HEK293 (cell line): ENCODE data around the gene GALNT2.

Experiments used
- CTCF ChIA-PET: fragments of 350-600 bp; formaldehyde crosslinking; extraction: SDS; loops from one replicate; lab custom pipeline; 2021; ENCODE audit warnings: antibody characterized with exemption; lab: Yijun Ruan, JAX
- POLR2A ChIA-PET: fragments of 300-600 bp; formaldehyde crosslinking; extraction: SDS; loops from one replicate; lab custom pipeline; 2020; ENCODE audit warnings: antibody characterized with exemption, inconsistent platforms; lab: Yijun Ruan, JAX
- H3K27ac ChIP-seq: fragments of 200-500 bp; sonication (Bioruptor generic); 2 replicates; pipeline ENCODE4 v1.5.1; 2014; ENCODE audit warnings: low read depth, low read length, control low read depth, inconsistent platforms; ENCODE audit errors: extremely low read depth
- H3K36me3 ChIP-seq, 2 experiments: fragments of 200-500 bp in 1 of 2; sonication (Bioruptor generic) in 1 of 2; 1 replicate in 1 of 2; 2 replicates in 1 of 2; pipeline ENCODE4 v1.5.1; 2014 to 2017; ENCODE audit warnings: inconsistent platforms in 2 of 2, low read length in 2 of 2; ENCODE audit not compliant: control insufficient read depth in 2 of 2, insufficient read depth in 1 of 2
- H3K4me1 ChIP-seq: fragments of 200-500 bp; sonication (Bioruptor generic); 2 replicates; pipeline ENCODE4 v1.5.1; 2014; ENCODE audit warnings: mild to moderate bottlenecking, low read length, inconsistent platforms; ENCODE audit not compliant: control insufficient read depth, insufficient read depth
- H3K4me3 ChIP-seq: 2 replicates; pipeline ENCODE4 v1.5.1; 2011; ENCODE audit warnings: low read depth, mild to moderate bottlenecking, control low read depth, low read length, moderate library complexity
- H3K9me3 ChIP-seq: fragments of 200-500 bp; sonication (Bioruptor generic); 2 replicates; pipeline ENCODE4 v1.5.1; 2014; ENCODE audit warnings: low read depth, low read length, inconsistent platforms; ENCODE audit not compliant: control insufficient read depth, insufficient read depth
- KLF1 ChIP-seq: fragments of 450-650 bp; formaldehyde crosslinking; IDR thresholded peaks from 2 replicates; pipeline ENCODE4 v1.5.1; 2016; ENCODE audit warnings: missing biosample characterization, missing genetic modification characterization
- OSR2 ChIP-seq: fragments of 450-650 bp; formaldehyde crosslinking; IDR thresholded peaks from 2 replicates; pipeline ENCODE4 v1.5.1; 2016; ENCODE audit warnings: missing biosample characterization, missing genetic modification characterization
- SP3 ChIP-seq: fragments of 450-650 bp; formaldehyde crosslinking; IDR thresholded peaks from 2 replicates; pipeline ENCODE4 v1.5.1; 2016; ENCODE audit warnings: missing biosample characterization, missing genetic modification characterization
- ZBTB7A ChIP-seq: fragments of 450-650 bp; formaldehyde crosslinking; IDR thresholded peaks from 2 replicates; pipeline ENCODE4 v1.5.1; 2016; ENCODE audit warnings: low read depth, missing biosample characterization, missing genetic modification characterization
- ZNF175 ChIP-seq: fragments of 450-650 bp; formaldehyde crosslinking; IDR thresholded peaks from 2 replicates; pipeline ENCODE4 v1.5.1; 2016; ENCODE audit warnings: missing biosample characterization, missing genetic modification characterization
- ZNF19 ChIP-seq: fragments of 450-650 bp; formaldehyde crosslinking; IDR thresholded peaks from 2 replicates; pipeline ENCODE4; 2016; ENCODE audit warnings: missing biosample characterization, missing genetic modification characterization, low read depth
- ZNF211 ChIP-seq: fragments of 450-650 bp; formaldehyde crosslinking; IDR thresholded peaks from 2 replicates; pipeline ENCODE4 v1.5.1; 2016; ENCODE audit warnings: low read depth, missing biosample characterization, missing genetic modification characterization
- ZNF214 ChIP-seq: fragments of 450-650 bp; formaldehyde crosslinking; IDR thresholded peaks from 2 replicates; pipeline ENCODE4 v1.5.1; 2017; ENCODE audit warnings: missing biosample characterization, mild to moderate bottlenecking, missing genetic modification characterization, borderline replicate concordance
- ZNF239 ChIP-seq: fragments of 450-650 bp; formaldehyde crosslinking; IDR thresholded peaks from 2 replicates; pipeline ENCODE4 v1.5.1; 2016; ENCODE audit warnings: missing biosample characterization, missing genetic modification characterization
- ZNF292 ChIP-seq: fragments of 450-650 bp; formaldehyde crosslinking; IDR thresholded peaks from 2 replicates; pipeline ENCODE4 v1.5.1; 2016; ENCODE audit warnings: low read depth, missing biosample characterization, missing genetic modification characterization, borderline replicate concordance
- ZNF423 ChIP-seq: fragments of 450-650 bp; formaldehyde crosslinking; IDR thresholded peaks from 2 replicates; pipeline ENCODE4 v1.5.1; 2016; ENCODE audit warnings: missing biosample characterization, missing genetic modification characterization
- ZNF529 ChIP-seq: fragments of 450-650 bp; formaldehyde crosslinking; IDR thresholded peaks from 2 replicates; pipeline ENCODE4 v1.5.1; 2017; ENCODE audit warnings: missing genetic modification characterization, missing biosample characterization; ENCODE audit not compliant: insufficient replicate concordance
- ZNF555 ChIP-seq: fragments of 450-650 bp; formaldehyde crosslinking; conservative IDR thresholded peaks from 2 replicates; pipeline ENCODE4 v1.5.1; 2017; ENCODE audit warnings: missing biosample characterization, mild to moderate bottlenecking, missing genetic modification characterization, inconsistent platforms
- ZNF560 ChIP-seq: fragments of 450-650 bp; formaldehyde crosslinking; IDR thresholded peaks from 2 replicates; pipeline ENCODE4 v1.5.1; 2017; ENCODE audit warnings: missing biosample characterization, missing genetic modification characterization, borderline replicate concordance
- ZNF596 ChIP-seq: fragments of 450-650 bp; IDR thresholded peaks from 2 replicates; pipeline ENCODE4 v1.5.0; 2018; ENCODE audit warnings: missing biosample characterization, mild to moderate bottlenecking, missing genetic modification characterization, moderate library complexity
- ZNF670 ChIP-seq: fragments of 450-650 bp; formaldehyde crosslinking; IDR thresholded peaks from 2 replicates; pipeline ENCODE4 v1.5.1; 2016; ENCODE audit warnings: missing biosample characterization, missing genetic modification characterization, low read depth
- ZNF777 ChIP-seq: fragments of 450-650 bp; formaldehyde crosslinking; IDR thresholded peaks from 2 replicates; pipeline ENCODE4 v1.5.1; 2017; ENCODE audit warnings: missing biosample characterization, missing genetic modification characterization, borderline replicate concordance
- TF ChIP-seq, protein P1 (sequence below): fragments of 450-650 bp; formaldehyde crosslinking; IDR thresholded peaks from 2 replicates; pipeline ENCODE4 v1.5.1; 2016; ENCODE audit warnings: missing biosample characterization, missing genetic modification characterization
- TF ChIP-seq, protein P2 (sequence below): fragments of 450-650 bp; formaldehyde crosslinking; IDR thresholded peaks from 2 replicates; pipeline ENCODE4 v1.5.1; 2016; ENCODE audit warnings: missing biosample characterization, missing genetic modification characterization
- TF ChIP-seq, protein P3 (sequence below): fragments of 450-650 bp; formaldehyde crosslinking; IDR thresholded peaks from 2 replicates; pipeline ENCODE4 v1.5.0; 2017; ENCODE audit warnings: missing biosample characterization, missing genetic modification characterization, borderline replicate concordance
- TF ChIP-seq, protein P4 (sequence below): fragments of 450-650 bp; formaldehyde crosslinking; IDR thresholded peaks from 2 replicates; pipeline ENCODE4 v1.5.1; 2016; ENCODE audit warnings: missing biosample characterization, missing genetic modification characterization

Gene GALNT2

DNA sequence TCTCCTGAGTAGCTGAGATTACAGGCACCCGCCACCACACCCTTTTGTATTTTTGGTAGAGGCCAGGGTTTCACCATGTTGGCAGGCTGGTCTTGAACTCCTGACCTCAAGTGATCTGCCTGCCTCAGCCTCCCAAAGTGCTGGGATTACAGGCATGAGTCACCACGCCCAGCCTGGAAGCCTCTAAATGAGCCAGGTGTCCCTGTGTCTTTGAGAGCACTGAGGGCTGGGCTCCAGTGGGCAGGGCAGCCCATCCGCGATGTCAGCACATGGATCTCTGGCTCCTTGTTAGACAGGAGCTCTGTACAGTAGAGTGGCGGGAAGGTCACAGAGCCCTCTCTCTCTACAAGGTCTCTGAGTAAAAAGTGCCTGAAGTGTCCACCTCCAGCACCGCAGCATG, 234.8 kb downstream of the GALNT2 start:
- H3K4me1 ChIP-seq: no peaks in the 10 kb centered on the region
- H3K4me3 ChIP-seq: no peak overlapping the region
- ChIA-PET CTCF (interaction anchor here (0.6 to 0.9 kb wide), 3 partner anchors 8 to 288 kb away, joined by 3 read pairs; no protein-coding TSS in a partner anchor), POLR2A (no interaction called here)
- H3K27ac ChIP-seq: no peak overlapping the region
- no peak for TF ChIP-seq ZNF555 (tag by site-specific recombination)
- peak; percentile 82 for TF ChIP-seq KLF1
- TF ChIP-seq, protein P1, sequence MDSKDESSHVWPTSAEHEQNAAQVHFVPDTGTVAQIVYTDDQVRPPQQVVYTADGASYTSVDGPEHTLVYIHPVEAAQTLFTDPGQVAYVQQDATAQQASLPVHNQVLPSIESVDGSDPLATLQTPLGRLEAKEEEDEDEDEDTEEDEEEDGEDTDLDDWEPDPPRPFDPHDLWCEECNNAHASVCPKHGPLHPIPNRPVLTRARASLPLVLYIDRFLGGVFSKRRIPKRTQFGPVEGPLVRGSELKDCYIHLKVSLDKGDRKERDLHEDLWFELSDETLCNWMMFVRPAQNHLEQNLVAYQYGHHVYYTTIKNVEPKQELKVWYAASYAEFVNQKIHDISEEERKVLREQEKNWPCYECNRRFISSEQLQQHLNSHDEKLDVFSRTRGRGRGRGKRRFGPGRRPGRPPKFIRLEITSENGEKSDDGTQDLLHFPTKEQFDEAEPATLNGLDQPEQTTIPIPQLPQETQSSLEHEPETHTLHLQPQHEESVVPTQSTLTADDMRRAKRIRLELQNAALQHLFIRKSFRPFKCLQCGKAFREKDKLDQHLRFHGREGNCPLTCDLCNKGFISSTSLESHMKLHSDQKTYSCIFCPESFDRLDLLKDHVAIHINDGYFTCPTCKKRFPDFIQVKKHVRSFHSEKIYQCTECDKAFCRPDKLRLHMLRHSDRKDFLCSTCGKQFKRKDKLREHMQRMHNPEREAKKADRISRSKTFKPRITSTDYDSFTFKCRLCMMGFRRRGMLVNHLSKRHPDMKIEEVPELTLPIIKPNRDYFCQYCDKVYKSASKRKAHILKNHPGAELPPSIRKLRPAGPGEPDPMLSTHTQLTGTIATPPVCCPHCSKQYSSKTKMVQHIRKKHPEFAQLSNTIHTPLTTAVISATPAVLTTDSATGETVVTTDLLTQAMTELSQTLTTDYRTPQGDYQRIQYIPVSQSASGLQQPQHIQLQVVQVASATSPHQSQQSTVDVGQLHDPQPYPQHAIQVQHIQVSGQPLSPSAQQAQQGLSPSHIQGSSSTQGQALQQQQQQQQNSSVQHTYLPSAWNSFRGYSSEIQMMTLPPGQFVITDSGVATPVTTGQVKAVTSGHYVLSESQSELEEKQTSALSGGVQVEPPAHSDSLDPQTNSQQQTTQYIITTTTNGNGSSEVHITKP (tag by site-specific recombination): 0 out of 2 replicates have a peak, but pooled peaks have one; percentile 17
- TF ChIP-seq, protein P2, sequence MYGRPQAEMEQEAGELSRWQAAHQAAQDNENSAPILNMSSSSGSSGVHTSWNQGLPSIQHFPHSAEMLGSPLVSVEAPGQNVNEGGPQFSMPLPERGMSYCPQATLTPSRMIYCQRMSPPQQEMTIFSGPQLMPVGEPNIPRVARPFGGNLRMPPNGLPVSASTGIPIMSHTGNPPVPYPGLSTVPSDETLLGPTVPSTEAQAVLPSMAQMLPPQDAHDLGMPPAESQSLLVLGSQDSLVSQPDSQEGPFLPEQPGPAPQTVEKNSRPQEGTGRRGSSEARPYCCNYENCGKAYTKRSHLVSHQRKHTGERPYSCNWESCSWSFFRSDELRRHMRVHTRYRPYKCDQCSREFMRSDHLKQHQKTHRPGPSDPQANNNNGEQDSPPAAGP (tag by site-specific recombination): 0 out of 2 replicates have a peak, but pooled peaks have one; percentile 50
- TF ChIP-seq OSR2: peak; percentile 14; the same call in 1 of the 2 replicates
- no peaks in the 10 kb centered on the region for H3K36me3 ChIP-seq
- no peaks in the 10 kb centered on the region for H3K9me3 ChIP-seq

DNA sequence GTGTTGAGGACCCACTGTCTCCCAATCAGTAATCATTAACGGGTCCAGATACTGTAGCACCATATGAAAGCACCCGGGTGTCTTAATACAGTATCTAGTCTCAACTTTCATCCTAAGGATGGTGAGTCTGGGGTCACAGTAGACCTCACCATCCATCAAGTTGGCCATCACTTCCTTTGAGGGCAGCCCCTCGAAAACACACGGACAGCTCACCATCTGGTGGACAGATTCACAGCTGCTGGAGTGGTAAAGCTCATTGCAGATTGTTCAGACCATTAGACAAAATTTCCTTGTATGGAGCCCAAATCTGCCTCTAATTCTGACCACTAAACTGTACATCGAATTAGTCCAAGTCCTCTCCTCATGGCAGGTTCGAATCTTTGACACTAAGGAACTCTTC, 236.0 kb downstream of the GALNT2 start:
- CTCF ChIA-PET: interaction anchor here (0.6 to 3.6 kb wide), 4 partner anchors 265 to 642 kb away, joined by 3 to 14 read pairs (median 6); no protein-coding TSS in a partner anchor
- TF ChIP-seq ZNF211 (tag by site-specific recombination): no peak
- no peak for TF ChIP-seq ZNF596 (tag by site-specific recombination)
- TF ChIP-seq SP3: no peak
- TF ChIP-seq, protein P3, sequence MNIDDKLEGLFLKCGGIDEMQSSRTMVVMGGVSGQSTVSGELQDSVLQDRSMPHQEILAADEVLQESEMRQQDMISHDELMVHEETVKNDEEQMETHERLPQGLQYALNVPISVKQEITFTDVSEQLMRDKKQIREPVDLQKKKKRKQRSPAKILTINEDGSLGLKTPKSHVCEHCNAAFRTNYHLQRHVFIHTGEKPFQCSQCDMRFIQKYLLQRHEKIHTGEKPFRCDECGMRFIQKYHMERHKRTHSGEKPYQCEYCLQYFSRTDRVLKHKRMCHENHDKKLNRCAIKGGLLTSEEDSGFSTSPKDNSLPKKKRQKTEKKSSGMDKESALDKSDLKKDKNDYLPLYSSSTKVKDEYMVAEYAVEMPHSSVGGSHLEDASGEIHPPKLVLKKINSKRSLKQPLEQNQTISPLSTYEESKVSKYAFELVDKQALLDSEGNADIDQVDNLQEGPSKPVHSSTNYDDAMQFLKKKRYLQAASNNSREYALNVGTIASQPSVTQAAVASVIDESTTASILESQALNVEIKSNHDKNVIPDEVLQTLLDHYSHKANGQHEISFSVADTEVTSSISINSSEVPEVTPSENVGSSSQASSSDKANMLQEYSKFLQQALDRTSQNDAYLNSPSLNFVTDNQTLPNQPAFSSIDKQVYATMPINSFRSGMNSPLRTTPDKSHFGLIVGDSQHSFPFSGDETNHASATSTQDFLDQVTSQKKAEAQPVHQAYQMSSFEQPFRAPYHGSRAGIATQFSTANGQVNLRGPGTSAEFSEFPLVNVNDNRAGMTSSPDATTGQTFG (tag by site-specific recombination): no peak
- TF ChIP-seq, protein P4, sequence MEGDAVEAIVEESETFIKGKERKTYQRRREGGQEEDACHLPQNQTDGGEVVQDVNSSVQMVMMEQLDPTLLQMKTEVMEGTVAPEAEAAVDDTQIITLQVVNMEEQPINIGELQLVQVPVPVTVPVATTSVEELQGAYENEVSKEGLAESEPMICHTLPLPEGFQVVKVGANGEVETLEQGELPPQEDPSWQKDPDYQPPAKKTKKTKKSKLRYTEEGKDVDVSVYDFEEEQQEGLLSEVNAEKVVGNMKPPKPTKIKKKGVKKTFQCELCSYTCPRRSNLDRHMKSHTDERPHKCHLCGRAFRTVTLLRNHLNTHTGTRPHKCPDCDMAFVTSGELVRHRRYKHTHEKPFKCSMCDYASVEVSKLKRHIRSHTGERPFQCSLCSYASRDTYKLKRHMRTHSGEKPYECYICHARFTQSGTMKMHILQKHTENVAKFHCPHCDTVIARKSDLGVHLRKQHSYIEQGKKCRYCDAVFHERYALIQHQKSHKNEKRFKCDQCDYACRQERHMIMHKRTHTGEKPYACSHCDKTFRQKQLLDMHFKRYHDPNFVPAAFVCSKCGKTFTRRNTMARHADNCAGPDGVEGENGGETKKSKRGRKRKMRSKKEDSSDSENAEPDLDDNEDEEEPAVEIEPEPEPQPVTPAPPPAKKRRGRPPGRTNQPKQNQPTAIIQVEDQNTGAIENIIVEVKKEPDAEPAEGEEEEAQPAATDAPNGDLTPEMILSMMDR: 0 out of 2 replicates have a peak, but pooled peaks have one; percentile 22
- TF ChIP-seq, all 188 proteins: peak for 1

DNA sequence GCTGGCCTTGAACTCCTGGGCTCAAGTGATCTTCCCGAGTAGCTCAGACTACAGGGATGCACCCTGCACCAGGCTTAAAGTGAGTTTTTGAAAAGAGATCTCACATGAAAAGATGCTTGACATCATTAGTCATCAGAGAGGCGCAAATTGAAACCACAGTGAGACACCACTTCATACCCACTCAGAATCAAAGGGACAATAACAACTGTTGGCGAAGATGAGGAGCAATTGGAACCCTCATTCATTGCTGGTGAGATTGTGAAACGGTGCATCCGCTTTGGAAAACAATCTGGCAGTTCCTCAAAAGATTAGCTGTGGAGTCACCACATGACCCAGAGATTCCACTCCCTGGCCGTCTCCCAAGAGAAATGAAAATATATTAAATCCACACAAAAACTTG, 236.8 kb downstream of the GALNT2 start:
- H3K36me3 ChIP-seq: no peaks in the 10 kb centered on the region
- no peaks in the 10 kb centered on the region for H3K9me3 ChIP-seq
- no peak overlapping the region for H3K4me3 ChIP-seq
- ChIA-PET CTCF (interaction anchor here (3.6 kb wide), 1 partner anchor 643 kb away, joined by 14 read pairs; no protein-coding TSS in a partner anchor), POLR2A (no interaction called here)
- H3K4me1 ChIP-seq: no peaks in the 10 kb centered on the region
- H3K27ac ChIP-seq: no peak overlapping the region
- TF ChIP-seq ZNF292 (tag by site-specific recombination): no peak
- TF ChIP-seq ZNF777 (tag by site-specific recombination): no peak
- TF ChIP-seq ZNF214 (tag by site-specific recombination): no peak
- no peak for TF ChIP-seq ZNF423 (tag by site-specific recombination)
- no peak for TF ChIP-seq ZNF19
- no peak for TF ChIP-seq ZBTB7A (tag by site-specific recombination)
- TF ChIP-seq ZNF560 (tag by site-specific recombination): no peak
- no peak for TF ChIP-seq ZNF670
- no peak for TF ChIP-seq ZNF529
- TF ChIP-seq ZNF175 (tag by site-specific recombination): no peak
- no peak for TF ChIP-seq ZNF239 (tag by site-specific recombination)

More for the DNA sequence above, 236.0 kb downstream of the GALNT2 start:
- Histone ChIP-seq H3K4me1 (no peaks in the 10 kb centered on the region), H3K27ac (no peak overlapping the region), H3K36me3 (no peaks in the 10 kb centered on the region), H3K9me3 (no peaks in the 10 kb centered on the region), H3K4me3 (no peak overlapping the region)
- POLR2A ChIA-PET: no interaction called here
